HG03045 (cell line): ENCODE results near the gene TNS3.

Experiments
- ATAC-seq: cut with Tn5 transposase; IDR thresholded peaks from one replicate; pipeline ENCODE4 v1.9.1; 2021; ENCODE audit warnings: mild to moderate bottlenecking, moderate library complexity; ENCODE audit not compliant: unreplicated experiment

TNS3 gene

DNA sequence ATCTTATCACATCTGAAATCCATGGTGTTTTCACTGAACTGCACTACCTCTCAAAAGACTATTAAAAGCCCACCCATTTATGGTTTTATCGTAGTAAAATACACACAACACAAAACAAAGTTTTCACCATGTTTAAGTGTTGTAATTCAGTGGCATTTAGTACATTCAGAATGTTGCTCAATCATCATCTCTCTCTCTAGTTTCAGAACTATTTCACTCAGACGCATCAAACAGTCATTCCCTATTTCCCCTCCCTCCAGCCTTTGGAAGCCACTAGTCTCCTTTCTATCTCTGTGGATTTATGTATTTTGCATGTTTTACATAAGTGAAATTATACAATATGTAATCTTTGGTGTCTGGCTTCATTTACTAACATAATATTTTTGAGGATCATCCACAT lies 332.6 kb downstream of the TNS3 start:
- ATAC-seq: no peak

DNA sequence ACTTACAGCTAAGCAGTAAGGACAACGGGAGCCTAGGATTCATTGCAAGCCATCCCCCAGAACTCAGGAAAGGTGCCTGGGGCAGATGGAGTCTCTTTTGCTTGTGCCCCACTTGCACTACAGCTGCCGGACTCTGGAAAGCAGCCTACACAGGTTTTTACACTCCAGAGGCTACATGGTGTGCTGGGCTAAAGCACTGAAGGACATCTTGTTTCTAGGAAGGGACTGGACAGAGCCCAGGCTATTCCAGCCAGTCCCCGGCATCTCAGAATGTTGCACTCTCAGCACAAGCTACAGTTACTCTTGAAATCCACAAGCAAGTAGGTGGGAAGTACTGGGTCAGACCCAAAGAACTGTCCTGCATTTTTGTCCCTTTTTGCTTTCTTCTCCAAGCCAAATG lies 333.1 kb downstream of the TNS3 start:
- no peak for ATAC-seq

DNA sequence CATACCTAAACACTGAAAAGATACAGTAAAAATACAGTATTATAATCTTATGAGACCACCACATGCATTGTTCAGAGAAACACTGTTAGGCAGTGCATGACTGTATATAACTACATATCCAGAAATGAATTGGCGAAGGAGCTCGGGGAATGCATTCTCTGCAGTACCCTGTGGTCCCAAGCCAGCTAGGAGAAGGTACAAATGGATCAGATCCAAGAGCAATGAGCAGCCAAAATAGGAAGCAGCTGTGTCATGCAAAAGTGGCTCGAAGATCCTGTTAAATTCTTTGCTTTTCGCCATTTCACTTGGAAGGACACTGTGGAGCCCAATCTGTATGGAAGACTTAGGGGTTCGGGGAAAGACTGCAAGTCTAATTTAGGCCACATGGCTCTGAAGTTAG lies 334.8 kb downstream of the TNS3 start:
- ATAC-seq: no peak

DNA sequence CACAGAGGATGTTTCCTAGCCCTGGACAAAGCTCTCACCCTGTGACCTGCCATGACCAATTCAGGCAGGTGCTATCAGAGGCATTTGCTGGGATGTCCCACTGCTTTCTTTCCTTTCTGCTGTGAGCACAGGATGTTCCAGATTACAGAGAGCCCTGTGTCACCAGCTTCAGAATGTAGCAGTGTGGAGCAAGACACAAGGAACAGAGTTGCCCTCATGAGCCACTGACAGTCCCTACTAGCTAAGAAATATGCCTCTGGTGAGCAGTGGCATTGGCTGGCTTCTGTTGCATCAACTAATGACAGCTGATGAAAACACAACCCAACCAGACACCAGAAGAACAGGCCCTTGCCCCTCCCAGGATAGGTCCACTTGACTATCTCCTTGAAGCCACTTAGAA lies 337.2 kb downstream of the TNS3 start:
- no peak for ATAC-seq

DNA sequence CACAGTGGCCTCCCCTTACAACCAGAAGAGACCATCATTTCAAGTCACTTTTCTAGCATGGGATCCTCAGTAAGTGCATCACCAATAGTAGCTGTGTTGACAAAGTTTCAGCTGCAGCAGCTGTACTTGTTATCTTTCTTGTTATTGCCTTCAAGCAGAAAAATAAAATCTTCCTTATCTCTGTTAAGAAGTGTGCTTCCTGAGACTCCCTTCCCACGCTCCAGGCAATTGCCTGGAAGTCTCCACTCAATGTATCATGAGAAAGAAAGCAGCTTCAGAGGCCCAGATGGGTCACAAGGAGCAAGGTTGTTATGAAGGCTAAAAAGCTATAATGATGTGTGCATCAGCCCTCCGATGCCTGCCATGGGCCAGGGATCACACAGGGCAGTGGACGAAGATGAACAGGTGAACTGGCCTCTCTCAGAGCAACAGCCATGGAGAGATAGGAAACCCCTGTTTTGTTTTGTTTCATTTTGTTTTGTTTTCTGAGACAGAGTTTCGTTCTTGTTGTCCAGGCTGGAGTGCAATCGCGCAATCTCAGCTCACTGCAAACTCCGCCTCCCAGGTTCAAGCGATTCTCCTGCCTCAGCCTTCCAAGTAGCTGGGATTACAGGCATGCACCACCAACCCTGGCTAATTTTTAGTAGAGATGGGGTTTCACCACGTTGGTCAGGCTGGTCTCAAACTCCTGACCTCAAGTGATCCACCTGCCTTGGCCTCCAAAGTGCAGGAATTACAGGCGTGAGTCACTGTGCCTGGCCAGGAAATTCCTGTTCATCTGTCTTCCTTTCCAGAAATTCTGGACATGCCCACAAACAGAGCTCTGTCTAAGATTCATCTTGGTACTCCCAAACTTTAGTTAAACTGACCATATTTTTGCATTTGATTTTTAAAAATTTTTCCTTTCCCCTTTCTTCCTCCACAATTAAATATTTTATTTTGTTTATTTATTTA lies 340.5 kb downstream of the TNS3 start:
- ATAC-seq: no peak

DNA sequence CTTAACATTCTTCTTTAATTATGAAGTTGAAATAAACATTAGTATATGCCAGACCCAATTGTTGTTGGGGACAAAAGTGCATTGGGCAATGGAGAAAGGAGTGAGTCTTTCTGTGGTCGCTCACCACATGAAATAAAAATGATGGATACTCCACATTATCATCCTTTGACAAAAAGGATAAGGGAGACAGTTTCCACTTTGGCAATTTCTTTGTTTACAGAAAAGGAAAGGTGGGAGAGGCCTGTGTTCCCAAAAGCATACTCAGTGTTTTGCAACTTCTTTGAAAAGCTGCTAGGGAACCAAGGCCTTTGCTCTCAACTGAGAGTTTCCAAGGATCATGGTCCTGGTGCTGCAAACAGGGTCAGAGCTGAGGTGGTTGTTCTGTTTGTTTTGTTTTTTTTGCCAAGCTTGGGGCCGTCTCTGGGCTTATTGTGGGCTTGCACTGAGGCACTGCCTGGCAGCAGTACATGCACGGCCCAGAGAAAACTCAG lies 341.9 kb downstream of the TNS3 start:
- no peak for ATAC-seq

DNA sequence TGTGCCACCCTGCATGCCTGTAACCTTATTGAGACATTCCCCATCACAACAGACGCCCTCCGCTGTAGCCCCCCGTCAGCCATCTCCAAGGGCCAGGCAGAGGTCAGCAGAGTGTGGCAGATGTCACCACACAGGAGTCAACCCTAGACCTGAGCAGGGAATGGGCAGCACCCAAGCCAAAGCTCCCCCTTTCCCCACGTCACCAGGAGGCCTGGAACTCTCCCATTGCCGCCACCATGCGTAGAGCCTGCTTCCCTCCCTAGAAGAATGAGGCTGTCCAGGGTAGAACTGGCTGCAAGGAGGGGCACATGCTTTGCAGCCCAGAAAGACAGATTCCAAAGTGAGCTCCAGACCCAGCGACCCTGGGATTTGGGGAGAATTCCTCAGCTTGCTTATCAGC lies 342.9 kb downstream of the TNS3 start:
- no peak for ATAC-seq

DNA sequence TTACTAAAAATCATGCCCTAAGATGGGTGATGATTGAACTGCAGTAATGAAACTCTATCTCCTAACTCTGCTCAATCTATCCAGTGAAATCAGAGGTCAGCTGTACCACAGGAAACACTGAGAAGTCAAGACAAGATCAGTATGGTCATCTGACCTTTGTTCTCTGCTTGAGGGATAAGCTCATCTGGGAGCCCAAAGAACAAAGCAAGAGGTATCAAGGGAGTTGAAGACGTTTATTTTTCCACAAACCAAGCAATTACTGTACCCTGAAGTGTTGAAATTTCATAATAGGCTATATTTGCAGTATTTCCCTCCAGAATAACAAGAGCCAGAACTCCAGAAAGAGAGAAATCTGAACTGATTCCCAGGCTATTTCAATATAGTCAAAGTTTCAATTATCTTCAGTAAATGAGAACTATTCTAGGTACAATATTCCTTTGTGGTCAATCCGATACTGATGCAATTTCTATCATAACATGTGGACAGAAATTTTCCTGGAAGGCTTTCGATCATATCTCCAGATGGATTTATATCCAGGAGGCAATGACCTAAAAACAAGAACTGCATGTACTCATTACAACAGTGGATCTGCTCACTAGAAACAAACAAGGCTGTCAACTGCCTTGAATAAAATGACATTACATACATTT lies 345.3 kb downstream of the TNS3 start:
- ATAC-seq: no peak

DNA sequence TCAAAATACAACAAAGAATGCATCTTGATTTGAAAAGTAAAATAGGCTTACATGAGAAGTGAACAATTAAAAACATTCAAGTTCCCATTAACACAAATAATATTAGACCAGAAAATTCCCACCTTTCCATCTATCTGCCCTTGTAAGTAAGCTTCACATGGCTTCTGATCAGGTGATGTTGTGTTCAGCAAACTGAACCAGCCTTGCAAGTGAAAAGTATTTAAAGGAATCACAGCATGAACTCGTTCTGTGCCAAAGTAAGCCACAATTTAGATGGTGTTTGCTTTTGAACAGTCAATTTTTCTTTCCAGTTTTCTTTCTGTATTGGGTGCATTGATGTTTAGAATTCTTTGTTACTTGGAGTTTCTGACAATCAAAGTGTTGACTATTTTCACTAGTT lies 347.9 kb downstream of the TNS3 start:
- no peak for ATAC-seq

DNA sequence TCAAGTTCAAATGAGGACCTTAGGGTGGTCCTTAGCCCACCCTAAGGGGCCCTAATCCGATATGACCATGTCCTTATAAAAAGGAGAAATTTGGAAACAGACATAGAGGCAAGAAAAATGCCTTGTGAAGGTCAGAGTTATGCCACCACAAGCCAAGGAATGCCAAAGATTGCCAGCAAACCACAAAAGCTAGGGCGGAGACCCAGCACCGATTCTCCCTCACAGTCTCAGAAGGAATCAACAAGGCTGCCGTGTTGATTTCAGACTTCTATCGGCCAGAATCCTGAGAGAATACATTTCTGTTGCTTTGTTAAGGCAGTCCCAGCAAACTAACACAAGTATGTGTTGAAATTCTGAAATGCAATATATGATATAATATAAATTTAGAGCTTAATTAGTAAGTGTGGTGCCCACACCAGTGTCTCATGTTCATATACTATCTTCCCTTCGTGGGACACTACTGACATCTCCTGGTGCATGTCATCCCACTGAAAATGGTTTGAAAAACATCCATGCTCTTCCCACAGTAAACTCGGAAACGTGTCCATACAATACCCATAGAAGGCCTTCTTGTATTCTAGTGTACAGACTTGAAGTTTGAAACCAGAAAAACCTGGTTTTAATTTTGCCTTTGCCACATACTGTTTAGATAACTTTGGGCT lies 349.0 kb downstream of the TNS3 start:
- no peak for ATAC-seq

DNA sequence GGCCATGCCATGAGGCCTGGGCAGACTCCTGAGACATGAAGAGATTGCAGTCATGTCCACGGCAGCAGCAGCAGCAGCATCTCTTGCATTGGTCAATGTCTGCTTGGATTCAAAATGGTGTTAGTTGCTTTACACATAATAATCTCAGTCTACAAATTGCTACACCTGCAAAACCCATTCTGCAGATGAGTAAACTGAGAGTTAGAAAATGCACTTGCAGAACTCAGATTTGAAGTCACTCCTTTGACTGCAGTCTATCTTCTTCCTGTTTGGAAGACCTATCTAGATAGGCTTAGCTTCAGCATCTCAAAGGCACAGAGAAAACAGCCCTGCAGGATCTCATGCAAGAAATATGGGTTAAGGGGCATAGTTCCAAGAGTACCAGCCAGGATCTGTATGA lies 350.3 kb downstream of the TNS3 start:
- no peak for ATAC-seq

DNA sequence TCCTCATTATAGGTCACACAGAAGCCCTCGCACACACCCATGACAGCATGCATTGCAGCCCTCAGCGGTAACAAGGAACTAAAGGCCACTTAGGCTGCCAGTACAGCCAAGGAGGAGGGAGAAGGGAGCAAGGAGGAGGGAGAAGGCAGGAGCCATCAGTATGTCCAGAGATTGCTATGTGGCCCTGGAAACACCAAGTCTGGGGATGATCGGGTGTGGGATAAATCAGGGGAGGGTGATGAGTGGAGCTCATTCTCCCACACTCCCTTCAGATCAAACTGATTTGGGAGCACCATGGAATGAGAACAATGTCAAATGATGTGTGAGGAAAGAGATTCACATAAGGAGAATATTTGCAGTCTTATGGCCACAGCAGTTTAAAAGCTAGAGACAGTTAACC lies 350.9 kb downstream of the TNS3 start:
- no peak for ATAC-seq

DNA sequence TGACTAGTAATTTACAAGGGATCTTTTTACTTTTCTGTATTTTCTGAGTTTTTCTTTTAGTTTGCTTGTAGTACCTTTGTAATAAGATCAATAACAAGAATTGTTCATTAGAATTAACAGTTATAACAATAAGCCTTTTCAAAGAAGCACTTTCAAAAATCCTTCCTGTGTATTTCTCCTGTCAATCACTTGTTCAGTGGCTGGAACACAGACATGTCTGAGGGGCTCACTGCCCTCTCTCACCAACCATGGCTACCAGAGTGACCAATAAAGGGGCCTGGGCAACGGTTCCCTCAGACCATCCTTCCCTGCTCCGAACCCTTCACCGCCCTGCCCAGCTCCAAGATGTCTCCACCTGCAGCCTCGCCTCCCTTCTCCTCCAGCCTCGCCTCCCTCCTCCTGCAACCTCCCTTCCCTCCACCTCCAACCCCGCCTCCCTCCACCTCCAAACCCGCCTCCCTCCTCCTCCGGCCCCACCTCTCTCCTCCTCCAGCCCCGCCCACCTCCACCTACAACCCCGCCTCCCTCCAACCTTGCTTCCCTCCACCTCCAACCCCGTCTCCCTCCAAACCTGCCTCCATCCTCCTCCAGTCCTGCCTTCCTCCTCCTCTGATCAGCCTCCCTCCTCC lies 353.4 kb downstream of the TNS3 start:
- no peak for ATAC-seq

DNA sequence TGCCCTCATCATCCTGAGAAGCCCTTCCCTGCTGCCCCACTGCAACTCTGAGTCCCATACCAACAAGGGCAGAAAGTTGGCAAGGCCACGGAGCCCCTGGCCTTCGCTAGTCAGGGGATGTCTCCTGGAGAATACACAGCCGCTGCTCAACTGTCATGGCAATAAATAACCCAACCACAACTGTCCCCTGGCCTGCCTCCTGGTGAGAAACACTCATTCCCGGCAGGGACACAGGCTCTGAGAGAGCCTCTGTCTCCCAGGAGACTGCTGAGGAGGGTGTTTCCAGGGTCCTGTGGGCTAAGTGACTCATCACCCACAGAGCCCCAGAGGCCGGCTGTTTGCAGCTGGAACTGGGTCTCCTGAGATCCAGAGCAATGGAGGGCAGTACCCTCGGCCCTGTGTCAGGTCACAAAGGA lies 354.1 kb downstream of the TNS3 start:
- ATAC-seq: peak; percentile 86

DNA sequence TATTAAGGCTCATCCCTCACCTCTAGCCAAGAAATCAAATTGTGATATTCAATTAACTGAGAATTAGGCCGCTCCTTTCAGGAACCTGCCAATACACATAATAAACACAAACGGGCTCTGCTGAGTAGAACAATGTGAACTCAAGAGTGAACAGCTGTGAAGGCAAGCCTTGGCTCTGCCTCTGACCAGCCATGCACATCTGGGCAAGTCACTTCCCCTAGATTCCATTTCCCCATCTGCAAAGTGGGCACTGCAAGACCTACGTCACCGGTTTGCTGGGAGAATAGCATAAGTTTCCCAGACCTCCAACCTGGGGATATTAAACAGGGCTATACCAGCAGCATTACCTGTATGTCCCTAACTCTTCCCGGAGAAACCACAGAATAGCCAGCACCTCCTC lies 355.2 kb downstream of the TNS3 start:
- no peak for ATAC-seq

DNA sequence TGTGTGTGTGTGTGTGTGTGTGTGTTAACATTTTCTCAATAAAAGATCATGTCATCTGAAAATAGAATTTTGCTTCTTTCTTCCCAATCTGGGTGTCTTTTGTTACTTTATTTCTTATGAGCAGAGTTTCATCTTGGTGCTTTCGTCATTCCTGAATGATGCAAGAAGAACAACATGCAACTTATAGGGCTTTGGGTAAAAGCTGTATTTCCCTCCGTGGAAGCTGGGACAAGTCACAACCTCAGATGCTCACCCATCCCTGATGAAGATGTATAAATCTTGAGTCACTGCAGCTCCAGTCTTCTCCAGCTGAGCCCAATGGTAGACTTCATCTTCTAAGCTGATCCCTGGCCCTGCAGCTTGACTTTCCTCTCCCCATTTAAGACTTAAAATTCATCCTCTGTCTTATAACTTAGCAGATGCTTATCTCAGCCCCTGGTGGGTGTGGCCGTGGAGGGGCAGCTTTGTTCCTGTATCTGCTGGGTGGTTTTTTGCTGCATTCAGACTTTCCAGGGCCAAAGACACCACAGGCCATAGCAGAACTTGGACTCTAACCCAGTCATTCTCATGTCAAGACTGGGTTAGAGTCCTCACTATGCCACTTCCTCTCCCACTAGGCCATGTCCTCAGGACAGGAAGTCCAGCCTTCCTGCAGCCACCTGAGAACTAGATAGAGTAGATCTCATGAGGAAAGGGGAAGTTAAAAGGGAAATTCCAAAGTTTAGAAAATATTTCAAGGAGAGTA lies 356.4 kb downstream of the TNS3 start:
- no peak for ATAC-seq
